H9 (cell line): Measurements from ENCODE around the gene TDP1. TPM values are rescaled to one million over a fixed set of nuclear protein-coding genes. Genes with fewer than 3 reads are reported as not detected.

Source experiments
- DNase-seq: peaks from one replicate; pipeline ENCODE4 v3.0.0-alpha.2; 2017
- H2AFZ ChIP-seq: one replicate; pipeline ENCODE4 v1.6.1; 2013; ENCODE audit warnings: mild to moderate bottlenecking, low read length, control low read depth, moderate library complexity
- H2AK5ac ChIP-seq: 2 replicates; pipeline ENCODE4 v1.6.1; 2013; ENCODE audit warnings: low read length, control low read depth, mixed read lengths; ENCODE audit not compliant: insufficient read length
- H2BK120ac ChIP-seq: one replicate; pipeline ENCODE4 v1.6.1; 2013; ENCODE audit warnings: low read depth, mild to moderate bottlenecking, low read length, control low read depth, inconsistent platforms; ENCODE audit not compliant: poor library complexity, severe bottlenecking
- H2BK12ac ChIP-seq: 2 replicates; pipeline ENCODE4 v1.6.1; 2013; ENCODE audit warnings: low read length, control low read depth, mixed read lengths, low read depth; ENCODE audit not compliant: insufficient read length
- H2BK15ac ChIP-seq: 2 replicates; pipeline ENCODE4 v1.6.1; 2013; ENCODE audit warnings: low read depth, low read length, control low read depth
- H2BK20ac ChIP-seq: one replicate; pipeline ENCODE4 v1.6.1; 2013; ENCODE audit warnings: low read depth, mild to moderate bottlenecking, low read length, control low read depth, inconsistent platforms; ENCODE audit not compliant: poor library complexity, severe bottlenecking
- H2BK5ac ChIP-seq: 2 replicates; pipeline ENCODE4 v1.6.1; 2013; ENCODE audit warnings: low read length, control low read depth, mixed read lengths; ENCODE audit not compliant: insufficient read length
- H3K14ac ChIP-seq: 2 replicates; pipeline ENCODE4 v1.6.1; 2013; ENCODE audit warnings: low read length, control low read depth; ENCODE audit not compliant: insufficient read depth
- H3K18ac ChIP-seq: 2 replicates; pipeline ENCODE4 v1.6.1; 2013; ENCODE audit warnings: low read depth, mild to moderate bottlenecking, mixed read lengths, low read length, control low read depth; ENCODE audit not compliant: insufficient read length
- H3K23ac ChIP-seq: 2 replicates; pipeline ENCODE4 v1.6.1; 2013; ENCODE audit warnings: low read length, control low read depth, mixed read lengths, low read depth; ENCODE audit not compliant: insufficient read length
- H3K23me2 ChIP-seq: 2 replicates; pipeline ENCODE4 v1.6.1; 2013; ENCODE audit warnings: low read depth, mild to moderate bottlenecking, mixed read lengths, low read length, control low read depth; ENCODE audit not compliant: insufficient read length, poor library complexity, severe bottlenecking
- H3K27ac ChIP-seq: 2 replicates; pipeline ENCODE4 v1.5.1; 2013; ENCODE audit warnings: low read length, control low read depth, mixed read lengths, low read depth; ENCODE audit not compliant: insufficient read length
- H3K27me3 ChIP-seq: 2 replicates; pipeline ENCODE4 v1.6.1; 2013; ENCODE audit warnings: low read length, control low read depth, inconsistent platforms; ENCODE audit not compliant: insufficient read depth
- H3K4ac ChIP-seq: 2 replicates; pipeline ENCODE4 v1.6.1; 2013; ENCODE audit warnings: low read depth, mild to moderate bottlenecking, control low read depth, inconsistent platforms, low read length, moderate library complexity
- H3K4me1 ChIP-seq: 2 replicates; pipeline ENCODE4 v1.6.1; 2013; ENCODE audit warnings: low read length, control low read depth, inconsistent platforms; ENCODE audit not compliant: insufficient read depth
- H3K4me2 ChIP-seq: 2 replicates; pipeline ENCODE4 v1.6.1; 2013; ENCODE audit warnings: low read length, control low read depth, mixed read lengths; ENCODE audit not compliant: insufficient read length, insufficient read depth
- H3K56ac ChIP-seq: 2 replicates; pipeline ENCODE4 v1.6.1; 2013; ENCODE audit warnings: low read depth, mild to moderate bottlenecking, mixed read lengths, low read length, control low read depth; ENCODE audit not compliant: insufficient read length
- H3K79me1 ChIP-seq: 2 replicates; pipeline ENCODE4 v1.6.1; 2013; ENCODE audit warnings: low read depth, mild to moderate bottlenecking, moderate library complexity, low read length, control low read depth, inconsistent platforms; ENCODE audit not compliant: insufficient read depth, poor library complexity, severe bottlenecking
- H3K79me2 ChIP-seq: 2 replicates; pipeline ENCODE4 v1.6.1; 2013; ENCODE audit warnings: low read length, control low read depth, inconsistent platforms; ENCODE audit not compliant: insufficient read depth
- H3K9ac ChIP-seq: 2 replicates; pipeline ENCODE4 v1.6.1; 2013; ENCODE audit warnings: low read length, control low read depth, mixed read lengths; ENCODE audit not compliant: insufficient read length; ENCODE audit errors: extremely low read depth
- H3K9me3 ChIP-seq: one replicate; pipeline ENCODE4 v1.6.1; 2013; ENCODE audit warnings: low read depth, low read length, inconsistent platforms; ENCODE audit not compliant: control insufficient read depth
- H3T11ph ChIP-seq: one replicate; pipeline ENCODE4 v1.6.1; 2013; ENCODE audit warnings: mild to moderate bottlenecking, low read length, control low read depth, inconsistent platforms
- H4K20me1 ChIP-seq: one replicate; pipeline ENCODE4 v1.6.1; 2013; ENCODE audit not compliant: control insufficient read depth, insufficient read length, insufficient read depth
- H4K5ac ChIP-seq: 2 replicates; pipeline ENCODE4 v1.6.1; 2013; ENCODE audit warnings: low read depth, mild to moderate bottlenecking, mixed read lengths, low read length, control low read depth; ENCODE audit not compliant: insufficient read length
- H4K8ac ChIP-seq: replicated peaks from 2 replicates; pipeline ENCODE4 v1.6.1; 2013; ENCODE audit warnings: low read length, control low read depth, mixed read lengths, low read depth; ENCODE audit not compliant: insufficient read length
- H4K91ac ChIP-seq: 2 replicates; pipeline ENCODE4 v1.6.1; 2013; ENCODE audit warnings: low read depth, mild to moderate bottlenecking, moderate library complexity, mixed read lengths, low read length, control low read depth; ENCODE audit not compliant: insufficient read length
- H3K27ac Mint-ChIP-seq, 3 experiments: 2 replicates in 2 of 3; 3 replicates in 1 of 3; pipeline ENCODE4 v1.8.0; 2020 to 2021; ENCODE audit warnings: mixed read lengths in 3 of 3, mild to moderate bottlenecking in 1 of 3, moderate library complexity in 1 of 3
- H3K27me3 Mint-ChIP-seq: 2 replicates; pipeline ENCODE4 v1.8.0; 2021; ENCODE audit warnings: low read depth, mild to moderate bottlenecking, moderate library complexity, mixed read lengths
- H3K36me3 Mint-ChIP-seq, 3 experiments: 2 replicates in 2 of 3; 3 replicates in 1 of 3; pipeline ENCODE4 v1.8.0; 2020 to 2021; ENCODE audit warnings: low read depth in 3 of 3, mixed read lengths in 3 of 3; ENCODE audit not compliant: insufficient read depth in 1 of 3
- H3K4me1 Mint-ChIP-seq, 2 experiments: 2 replicates each; pipeline ENCODE4 v1.8.0; 2020; ENCODE audit warnings: mixed read lengths in 2 of 2
- H3K4me3 Mint-ChIP-seq, 2 experiments: 2 replicates in 1 of 2; 3 replicates in 1 of 2; pipeline ENCODE4 v1.8.0; 2020 to 2021; ENCODE audit warnings: mild to moderate bottlenecking in 2 of 2, mixed read lengths in 2 of 2, moderate library complexity in 1 of 2
- H3K9me3 Mint-ChIP-seq, 2 experiments: 2 replicates in 1 of 2; 3 replicates in 1 of 2; pipeline ENCODE4 v1.8.0; 2020; ENCODE audit warnings: mild to moderate bottlenecking in 2 of 2, mixed read lengths in 2 of 2, moderate library complexity in 1 of 2
- CTCF ChIP-seq: fragments of 200-600 bp; sonication (generic); conservative IDR thresholded peaks from 3 replicates; pipeline ENCODE4 v1.8.0; 2021; ENCODE audit warnings: antibody characterized with exemption, mild to moderate bottlenecking
- WGBS: extraction: QIAGEN DNeasy Blood & Tissue Kit; methylation state at CpG from one replicate; pipeline ENCODE4 v1.1.7; 2013; ENCODE audit warnings: missing lambda C conversion rate, low lambda C conversion rate, mixed read lengths; ENCODE audit not compliant: insufficient read length; ENCODE audit errors: extremely low coverage; 5-methylcytosine and 5-hydroxymethylcytosine counted together
- total RNA-seq: library from RNA; stranded (reverse); gene quantifications from 2 replicates; pipeline ENCODE4 v1.2.1, GENCODE V29; 2021

Gene TDP1
- total RNA-seq, 1 experiment from 2014 or later, result 53.4 TPM

DNA sequence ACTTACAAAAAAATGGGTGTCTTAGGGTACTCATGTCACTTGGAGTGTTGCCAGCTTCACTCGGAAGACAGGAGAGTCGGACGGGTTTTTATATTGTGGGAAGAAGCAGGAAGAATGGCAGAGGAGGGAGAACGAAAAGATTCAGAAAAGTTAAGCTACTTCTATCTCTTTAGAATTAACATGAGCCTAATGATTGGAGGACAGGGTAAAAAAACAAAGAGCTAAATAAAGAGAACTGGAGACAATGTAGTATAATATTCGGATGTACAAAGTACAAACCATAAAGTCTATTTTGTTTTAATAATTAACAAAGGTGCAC lies 45.1 kb upstream of the TDP1 start:
- Histone ChIP-seq H3K9me3 (no peaks in the 10 kb centered on the region), H2BK15ac (no peak overlapping the region), H3K27me3 (no peaks in the 10 kb centered on the region), H3K4ac (no peak overlapping the region), H3K79me1 (no peaks in the 10 kb centered on the region), H2AFZ (no peak overlapping the region), H3K79me2 (no peaks in the 10 kb centered on the region), H2BK20ac (no peak overlapping the region), H3K23ac (no peak overlapping the region), H4K8ac (no peak overlapping the region), H3K4me1 (peaks cover 6% of the 10 kb centered on the region; the same call in 1 of the 2 replicates), H3K27ac (no peak overlapping the region), H3K56ac (no peak overlapping the region), H4K20me1 (no peaks in the 10 kb centered on the region), H3K23me2 (no peaks in the 10 kb centered on the region), H2BK5ac (no peak overlapping the region), H2BK120ac (no peak overlapping the region), H3K4me2 (no peak overlapping the region), H3K14ac (no peak overlapping the region), H4K5ac (no peak overlapping the region), H3K9ac (no peak overlapping the region), H3K18ac (no peak overlapping the region), H4K91ac (no peak overlapping the region), H3T11ph (no peak overlapping the region), H2BK12ac (no peak overlapping the region), H2AK5ac (no peak overlapping the region)
- Mint-ChIP-seq H3K36me3 (peaks cover 0 to 4% (median 3%) of the 10 kb centered on the region in 3 experiments; a peak in 3 of 7 replicates), H3K27me3 (peaks cover 5% of the 10 kb centered on the region; the same call in 1 of the 2 replicates), H3K27ac (0 out of 7 replicates have a peak overlapping the region, but pooled peaks of 2 of the 3 experiments have one; percentile 3 to 5), H3K4me1 (peaks cover 42 to 50% of the 10 kb centered on the region in 2 experiments), H3K9me3 (no peaks in the 10 kb centered on the region), H3K4me3 (peak overlapping the region in 1 of 2 experiments; percentile 52; a peak in 2 of 5 replicates)
- WGBS, result no CpG with 5 or more reads among the region's 5 CpGs
- no peak for TF ChIP-seq CTCF
- no peak for DNase-seq
